Memory B cell (primary cell): ENCODE data around the gene COL20A1.

Experiments used
- ATAC-seq: fragments of 150-1000 bp; cut with Tn5 transposase; 2 replicates; pipeline ENCODE4 v1.10.0; 2021; ENCODE audit warnings: low read depth, mild to moderate bottlenecking, moderate library complexity
- DNase-seq, 2 donors: peaks; one replicate each; pipeline ENCODE4 v3.0.0; 2022; ENCODE audit warnings: low spot score in 2 of 2
- H3K27ac Mint-ChIP-seq: one replicate; pipeline ENCODE4 v1.8.0; 2022; ENCODE audit warnings: mild to moderate bottlenecking, moderate library complexity, mixed read lengths
- H3K27me3 Mint-ChIP-seq: one replicate; pipeline ENCODE4 v1.8.0; 2022; ENCODE audit warnings: mixed read lengths
- H3K36me3 Mint-ChIP-seq: one replicate; pipeline ENCODE4 v1.8.0; 2022; ENCODE audit warnings: mild to moderate bottlenecking, mixed read lengths
- H3K4me1 Mint-ChIP-seq: one replicate; pipeline ENCODE4 v1.8.0; 2022; ENCODE audit warnings: mixed read lengths
- H3K4me3 Mint-ChIP-seq: one replicate; pipeline ENCODE4 v1.8.0; 2022; ENCODE audit warnings: mild to moderate bottlenecking, moderate library complexity, mixed read lengths
- H3K9me3 Mint-ChIP-seq: one replicate; pipeline ENCODE4 v1.8.0; 2022; ENCODE audit warnings: mixed read lengths

Gene COL20A1

DNA sequence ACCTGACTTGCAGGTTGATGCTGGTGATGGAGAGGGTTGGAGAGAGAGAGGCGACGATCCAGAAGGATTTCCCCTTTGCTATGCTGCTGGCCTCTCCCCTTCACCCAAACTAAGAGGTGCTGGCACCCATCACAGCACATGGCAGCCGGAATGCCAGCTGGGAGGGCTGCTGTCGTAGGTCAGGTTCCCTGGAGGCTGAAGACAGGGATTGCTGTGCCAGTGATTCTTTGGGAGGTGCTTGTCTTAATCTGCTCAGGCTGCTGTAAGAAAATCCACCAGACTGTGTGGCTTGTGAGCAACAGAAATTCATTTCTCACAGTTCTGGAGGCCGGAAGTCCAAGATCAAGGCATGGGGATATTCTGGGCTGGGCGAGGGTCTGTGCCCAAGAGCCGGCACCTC is 24.7 kb upstream of the COL20A1 start:
- Mint-ChIP-seq H3K4me1 (peaks cover 3% of the 10 kb centered on the region), H3K36me3 (peaks cover 2% of the 10 kb centered on the region), H3K4me3 (no peak overlapping the region), H3K27ac (no peak overlapping the region), H3K9me3 (no peaks in the 10 kb centered on the region), H3K27me3 (peaks cover 10% of the 10 kb centered on the region)
- DNase-seq: no peak
- ATAC-seq: no peak

DNA sequence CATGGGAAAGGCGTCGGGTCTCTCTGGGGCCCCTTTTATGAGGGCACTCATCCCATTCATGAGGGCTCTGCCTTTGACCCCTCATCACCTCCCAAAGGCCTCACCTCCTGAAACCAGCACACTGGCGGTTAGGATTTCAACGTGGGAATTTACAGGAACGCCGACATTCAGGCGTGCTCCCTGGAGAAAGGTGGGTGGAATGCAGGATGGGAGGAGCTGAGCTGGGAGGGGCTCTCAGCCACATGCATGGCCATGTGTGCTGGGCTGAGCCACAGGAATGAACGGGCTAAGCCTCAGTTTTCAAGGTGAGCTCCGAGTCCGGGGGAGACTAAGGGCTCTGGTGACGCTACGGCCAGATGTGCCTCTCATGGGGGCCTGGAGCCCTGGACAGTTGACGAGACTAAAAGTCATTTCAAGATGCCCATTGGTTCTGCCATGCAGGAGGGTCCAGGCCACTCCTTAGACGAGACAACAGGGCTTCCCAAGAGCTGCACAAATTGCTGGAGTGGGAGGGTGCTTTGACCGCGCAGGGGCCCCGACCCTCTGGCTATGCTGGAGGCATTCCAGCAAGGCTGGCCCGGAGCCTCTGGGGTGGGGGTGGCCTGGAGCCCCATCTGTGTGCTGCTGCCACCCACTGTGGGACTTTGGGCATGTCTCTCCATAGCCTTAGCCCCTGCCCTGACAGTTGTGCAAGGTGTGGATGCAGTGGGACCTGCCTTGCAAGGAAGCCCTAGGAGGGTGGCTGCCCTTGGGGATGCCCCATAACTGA is 24.1 kb upstream of the COL20A1 start:
- DNase-seq (no peak), ATAC-seq (no peak)
- Mint-ChIP-seq H3K27ac (no peak overlapping the region), H3K4me3 (no peak overlapping the region), H3K27me3 (peaks cover 10% of the 10 kb centered on the region), H3K4me1 (peaks cover 8% of the 10 kb centered on the region), H3K36me3 (peaks cover 2% of the 10 kb centered on the region), H3K9me3 (no peaks in the 10 kb centered on the region)

DNA sequence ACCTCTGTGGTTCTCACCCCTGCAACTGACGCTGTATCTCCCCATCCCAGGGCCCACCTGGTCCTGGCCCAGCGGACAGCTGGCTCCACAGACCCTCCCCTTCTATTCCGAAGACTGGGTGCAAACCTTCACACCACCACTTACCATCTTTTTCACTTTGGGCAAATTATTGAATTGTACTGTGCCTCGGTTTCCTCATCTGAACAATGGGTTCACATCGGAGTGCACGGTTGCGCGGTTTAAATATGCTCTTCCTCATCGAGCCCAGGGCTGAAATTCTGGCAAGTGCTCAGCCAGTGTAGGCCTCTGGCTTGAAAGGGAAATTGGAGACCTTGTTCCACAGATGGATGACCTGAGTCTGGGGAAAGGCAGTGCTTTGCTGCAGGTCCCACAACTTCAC is 23.3 kb upstream of the COL20A1 start:
- no peak for DNase-seq
- no peaks in the 10 kb centered on the region for H3K36me3 Mint-ChIP-seq
- no peak overlapping the region for H3K4me3 Mint-ChIP-seq
- peaks cover 15% of the 10 kb centered on the region for H3K4me1 Mint-ChIP-seq
- H3K27ac Mint-ChIP-seq: no peak overlapping the region
- no peak for ATAC-seq
- H3K9me3 Mint-ChIP-seq: no peaks in the 10 kb centered on the region
- H3K27me3 Mint-ChIP-seq: peaks cover 7% of the 10 kb centered on the region

GRCh38 chr20:63270606-63271325 is 22.2 kb upstream of the COL20A1 start:
- H3K36me3 Mint-ChIP-seq: peaks cover under 1% of the 10 kb centered on the region
- DNase-seq (no peak), ATAC-seq (no peak)
- no peak overlapping the region for H3K4me3 Mint-ChIP-seq
- H3K4me1 Mint-ChIP-seq: peaks cover 17% of the 10 kb centered on the region
- H3K27me3 Mint-ChIP-seq: peaks cover 3% of the 10 kb centered on the region
- no peak overlapping the region for H3K27ac Mint-ChIP-seq
- H3K9me3 Mint-ChIP-seq: no peaks in the 10 kb centered on the region

DNA sequence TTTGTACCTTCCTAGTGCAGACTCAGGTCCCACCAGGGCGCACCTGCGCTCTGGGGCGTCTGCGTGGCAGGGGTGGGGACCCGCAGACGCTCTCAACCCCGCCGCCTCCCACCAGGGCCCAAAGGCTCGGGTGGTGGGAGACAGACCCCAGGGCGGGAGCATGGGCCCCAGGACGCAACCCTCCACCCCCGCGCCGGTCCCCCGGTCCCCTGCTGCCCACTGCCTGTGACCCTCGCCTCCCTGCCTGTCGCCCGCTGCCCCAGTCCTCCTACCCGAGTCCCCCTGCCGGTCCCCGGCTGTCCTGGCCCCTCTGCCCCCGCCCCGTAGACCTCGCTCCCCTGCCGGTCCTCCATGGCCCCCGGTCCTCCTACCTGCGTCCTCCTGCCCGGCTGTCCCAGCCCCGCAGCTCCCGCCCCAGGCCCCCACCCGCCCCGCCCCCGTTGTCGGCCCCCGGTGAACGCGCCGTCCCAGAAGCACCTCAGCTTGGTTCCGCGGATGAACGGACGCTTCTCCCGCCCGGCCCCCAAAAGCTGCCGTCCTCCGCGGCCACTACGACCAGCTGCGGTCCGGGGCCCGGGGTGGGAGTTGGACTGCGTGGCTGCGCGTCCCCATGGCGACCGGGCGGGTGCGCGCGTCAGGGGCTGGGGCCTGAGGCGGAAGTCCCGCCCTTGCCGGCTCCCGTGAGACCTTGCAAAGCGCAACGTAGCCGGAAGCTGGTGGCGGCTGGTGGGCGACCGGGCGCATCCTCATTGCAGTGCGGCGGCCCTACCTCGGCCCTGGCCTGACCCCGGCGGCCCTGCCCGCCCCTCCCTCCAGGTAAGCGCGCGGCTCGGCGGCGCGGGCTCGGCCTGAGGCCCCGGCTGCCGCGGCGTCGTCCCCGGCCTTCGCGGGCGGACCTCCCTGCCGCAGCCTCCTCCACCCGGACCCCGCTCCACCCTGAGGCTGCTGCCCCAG is 20.6 kb upstream of the COL20A1 start, which contains the start of gene ARFGAP1:
ARFGAP1 (plus strand) TSS at position 709 of the 954 bp plus-strand sequence. CDS start 2,768 bp downstream, outside the sequence.
- Mint-ChIP-seq H3K4me1 (peaks cover 17% of the 10 kb centered on the region), H3K27me3 (no peaks in the 10 kb centered on the region), H3K36me3 (peaks cover 5% of the 10 kb centered on the region), H3K4me3 (peak within 1 kb of the TSS; percentile 94), H3K9me3 (no peaks in the 10 kb centered on the region), H3K27ac (peak within 1 kb of the TSS; percentile 90)
- ATAC-seq: peak; percentile 96
- peak; percentile 85 to 89 for DNase-seq

GRCh38 chr20:63273059-63273579 is 19.9 kb upstream of the COL20A1 start:
- no peaks in the 10 kb centered on the region for H3K27me3 Mint-ChIP-seq
- ATAC-seq: no peak

GRCh38 chr20:63273635-63274380 is 19.2 kb upstream of the COL20A1 start:
- DNase-seq: no peak
- H3K27ac Mint-ChIP-seq: peak overlapping the region; percentile 88
- H3K36me3 Mint-ChIP-seq: peaks cover 5% of the 10 kb centered on the region
- ATAC-seq: no peak
- H3K4me3 Mint-ChIP-seq: peak overlapping the region; percentile 94
- H3K4me1 Mint-ChIP-seq: peaks cover 17% of the 10 kb centered on the region
- no peaks in the 10 kb centered on the region for H3K9me3 Mint-ChIP-seq
- no peaks in the 10 kb centered on the region for H3K27me3 Mint-ChIP-seq

More at GRCh38 chr20:63273059-63273579, 19.9 kb upstream of the COL20A1 start:
- no peak for DNase-seq
- peaks cover 5% of the 10 kb centered on the region for H3K36me3 Mint-ChIP-seq
- H3K4me1 Mint-ChIP-seq: peaks cover 17% of the 10 kb centered on the region
- peak overlapping the region; percentile 88 for H3K27ac Mint-ChIP-seq
- no peaks in the 10 kb centered on the region for H3K9me3 Mint-ChIP-seq
- H3K4me3 Mint-ChIP-seq: peak overlapping the region; percentile 94

- peaks cover 17% of the 10 kb centered on the region for H3K4me1 Mint-ChIP-seq
- no peaks in the 10 kb centered on the region for H3K27me3 Mint-ChIP-seq
- ATAC-seq: no peak
- H3K27ac Mint-ChIP-seq: peak overlapping the region; percentile 38
- peak overlapping the region; percentile 22 for H3K4me3 Mint-ChIP-seq
- DNase-seq: no peak
- H3K9me3 Mint-ChIP-seq: no peaks in the 10 kb centered on the region
- peaks cover 7% of the 10 kb centered on the region for H3K36me3 Mint-ChIP-seq
These were observed 18.4 kb upstream of the COL20A1 start for GRCh38 chr20:63274381-63275228.

- no peak overlapping the region for H3K27ac Mint-ChIP-seq
- no peak overlapping the region for H3K4me3 Mint-ChIP-seq
- H3K36me3 Mint-ChIP-seq: peaks cover 9% of the 10 kb centered on the region
- ATAC-seq (no peak), DNase-seq (no peak)
- peaks cover 17% of the 10 kb centered on the region for H3K4me1 Mint-ChIP-seq
- no peaks in the 10 kb centered on the region for H3K9me3 Mint-ChIP-seq
- H3K27me3 Mint-ChIP-seq: no peaks in the 10 kb centered on the region
These were observed 17.2 kb upstream of the COL20A1 start for GRCh38 chr20:63275825-63276224.

GRCh38 chr20:63276956-63277355 is 16.0 kb upstream of the COL20A1 start:
- no peak for ATAC-seq
- H3K4me3 Mint-ChIP-seq: no peak overlapping the region

GRCh38 chr20:63277466-63278272 is 15.3 kb upstream of the COL20A1 start:
- DNase-seq (no peak), ATAC-seq (no peak)
- H3K4me1 Mint-ChIP-seq: peaks cover 17% of the 10 kb centered on the region
- H3K36me3 Mint-ChIP-seq: peaks cover 9% of the 10 kb centered on the region
- H3K27ac Mint-ChIP-seq: no peak overlapping the region
- H3K9me3 Mint-ChIP-seq: no peaks in the 10 kb centered on the region
- no peak overlapping the region for H3K4me3 Mint-ChIP-seq
- no peaks in the 10 kb centered on the region for H3K27me3 Mint-ChIP-seq

More at GRCh38 chr20:63276956-63277355, 16.0 kb upstream of the COL20A1 start:
- no peak for DNase-seq
- Mint-ChIP-seq H3K36me3 (peaks cover 9% of the 10 kb centered on the region), H3K27me3 (no peaks in the 10 kb centered on the region), H3K27ac (no peak overlapping the region), H3K4me1 (peaks cover 15% of the 10 kb centered on the region), H3K9me3 (no peaks in the 10 kb centered on the region)

GRCh38 chr20:63278661-63279060 is 14.3 kb upstream of the COL20A1 start:
- no peaks in the 10 kb centered on the region for H3K27me3 Mint-ChIP-seq
- no peak overlapping the region for H3K4me3 Mint-ChIP-seq
- no peak overlapping the region for H3K27ac Mint-ChIP-seq
- H3K9me3 Mint-ChIP-seq: no peaks in the 10 kb centered on the region
- peaks cover 13% of the 10 kb centered on the region for H3K4me1 Mint-ChIP-seq
- no peak for ATAC-seq
- DNase-seq: no peak
- peaks cover 9% of the 10 kb centered on the region for H3K36me3 Mint-ChIP-seq
